ENCODE data around the gene PJA1. TPM values are rescaled to one million over a fixed set of nuclear protein-coding genes. Genes with fewer than 3 reads are reported as not detected.

Gene PJA1
- total RNA-seq, 1 donor from 2014 or later, result 16.2 TPM

GRCh38 chrX:69144838-69145680 is 20.2 kb downstream of the PJA1 start:
- intact Hi-C loops (cut with micrococcal nuclease), result no loop called here

GRCh38 chrX:69143530-69143929 is 21.7 kb downstream of the PJA1 start:
- intact Hi-C loops (cut with micrococcal nuclease), result no loop called here

GRCh38 chrX:69142788-69143469 is 22.3 kb downstream of the PJA1 start:
- intact Hi-C loops (cut with micrococcal nuclease), result no loop called here

GRCh38 chrX:69140837-69141236 is 24.4 kb downstream of the PJA1 start:
- intact Hi-C loops (cut with micrococcal nuclease), result no loop called here

GRCh38 chrX:69139516-69139915 is 25.7 kb downstream of the PJA1 start:
- intact Hi-C loops (cut with micrococcal nuclease), result no loop called here

GRCh38 chrX:69138512-69138911 is 26.7 kb downstream of the PJA1 start:
- intact Hi-C loops (cut with micrococcal nuclease), result no loop called here

GRCh38 chrX:69138118-69138390 is 27.2 kb downstream of the PJA1 start:
- intact Hi-C loops (cut with micrococcal nuclease), result no loop called here

GRCh38 chrX:69137371-69138117 is 27.7 kb downstream of the PJA1 start:
- intact Hi-C loops (cut with micrococcal nuclease), result no loop called here

GRCh38 chrX:69136546-69137331 is 28.5 kb downstream of the PJA1 start:
- intact Hi-C loops (cut with micrococcal nuclease), result no loop called here

GRCh38 chrX:69133921-69134542 is 31.2 kb downstream of the PJA1 start:
- intact Hi-C loops (cut with micrococcal nuclease), result no loop called here

- intact Hi-C loops (cut with micrococcal nuclease), result no loop called here
Observed at GRCh38 chrX:69131886-69132285, 33.4 kb downstream of the PJA1 start.

GRCh38 chrX:69130439-69130838 is 34.8 kb downstream of the PJA1 start:
- intact Hi-C loops (cut with micrococcal nuclease), result no loop called here

- intact Hi-C loops (cut with micrococcal nuclease), result no loop called here
Observed at GRCh38 chrX:69128588-69128987, 36.7 kb downstream of the PJA1 start.

- intact Hi-C loops (cut with micrococcal nuclease), result no loop called here
Observed at GRCh38 chrX:69127466-69127865, 37.8 kb downstream of the PJA1 start.

- intact Hi-C loops (cut with micrococcal nuclease), result no loop called here
Observed at GRCh38 chrX:69126642-69127041, 38.6 kb downstream of the PJA1 start.

GRCh38 chrX:69125094-69125493 is 40.2 kb downstream of the PJA1 start:
- intact Hi-C loops (cut with micrococcal nuclease), result no loop called here

- intact Hi-C loops (cut with micrococcal nuclease), result no loop called here
Observed at GRCh38 chrX:69124108-69124507, 41.1 kb downstream of the PJA1 start.

GRCh38 chrX:69123481-69123880 is 41.8 kb downstream of the PJA1 start:
- intact Hi-C loops (cut with micrococcal nuclease), result no loop called here

- intact Hi-C loops (cut with micrococcal nuclease), result no loop called here
Observed at GRCh38 chrX:69121321-69122000, 43.8 kb downstream of the PJA1 start.

- intact Hi-C loops (cut with micrococcal nuclease), result no loop called here
Observed at GRCh38 chrX:69120476-69120875, 44.8 kb downstream of the PJA1 start.

Measured in T-helper 1 cell treated with Interleukin-12 subunit alpha and Interleukin-12 subunit beta and Interleukin-4 antibody, amounts not matched to agents 30 ng/mL and 1 ng/mL, for 36 hours (primary cell).